SU-DHL-6 (cell line): ENCODE results near the gene IFNA1.

ENCODE experiments used
- EZH2phosphoT487 ChIP-seq: fragments of 200-600 bp; sonication (generic), shearing (Covaris generic); conservative IDR thresholded peaks from 2 replicates; pipeline ENCODE4 v1.6.1; 2018; ENCODE audit warnings: mild to moderate bottlenecking, antibody characterized with exemption, low read length, moderate library complexity, mixed read lengths
- TF ChIP-seq, protein P1 (sequence below): fragments of 200-600 bp; sonication (generic); IDR thresholded peaks from one replicate; pipeline ENCODE4 v1.5.1; 2017; ENCODE audit warnings: antibody characterized with exemption, mild to moderate bottlenecking, low read length, moderate library complexity; ENCODE audit not compliant: insufficient read depth, poor library complexity, severe bottlenecking

GRCh38 chr9:21399956-21400355 is 40.3 kb upstream of the IFNA1 start:
- TF ChIP-seq, protein P1, sequence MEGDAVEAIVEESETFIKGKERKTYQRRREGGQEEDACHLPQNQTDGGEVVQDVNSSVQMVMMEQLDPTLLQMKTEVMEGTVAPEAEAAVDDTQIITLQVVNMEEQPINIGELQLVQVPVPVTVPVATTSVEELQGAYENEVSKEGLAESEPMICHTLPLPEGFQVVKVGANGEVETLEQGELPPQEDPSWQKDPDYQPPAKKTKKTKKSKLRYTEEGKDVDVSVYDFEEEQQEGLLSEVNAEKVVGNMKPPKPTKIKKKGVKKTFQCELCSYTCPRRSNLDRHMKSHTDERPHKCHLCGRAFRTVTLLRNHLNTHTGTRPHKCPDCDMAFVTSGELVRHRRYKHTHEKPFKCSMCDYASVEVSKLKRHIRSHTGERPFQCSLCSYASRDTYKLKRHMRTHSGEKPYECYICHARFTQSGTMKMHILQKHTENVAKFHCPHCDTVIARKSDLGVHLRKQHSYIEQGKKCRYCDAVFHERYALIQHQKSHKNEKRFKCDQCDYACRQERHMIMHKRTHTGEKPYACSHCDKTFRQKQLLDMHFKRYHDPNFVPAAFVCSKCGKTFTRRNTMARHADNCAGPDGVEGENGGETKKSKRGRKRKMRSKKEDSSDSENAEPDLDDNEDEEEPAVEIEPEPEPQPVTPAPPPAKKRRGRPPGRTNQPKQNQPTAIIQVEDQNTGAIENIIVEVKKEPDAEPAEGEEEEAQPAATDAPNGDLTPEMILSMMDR: no peak
- no peak for TF ChIP-seq EZH2phosphoT487
